A673 (cell line): ENCODE results near the gene RSAD2. TPM values are rescaled to one million over a fixed set of nuclear protein-coding genes. Genes with fewer than 3 reads are reported as not detected.
"Not testable (repeated sequence)": the region's sequence is repeated elsewhere in the genome, so short reads cannot be mapped to it uniquely, and the experiment has no call there.

Experiments
- BruUV-seq: library from RNA; stranded (reverse); fragments of 400-500 nt; replicated peaks from 2 replicates; lab custom pipeline; 2021; lab: Mats Ljungman, UMichigan
- CTCF ChIA-PET: fragments of 300-600 bp; sonication (Branson Sonifier 250); formaldehyde crosslinking; loops from one replicate; lab custom pipeline; 2022; ENCODE audit warnings: antibody characterized with exemption; lab: Charles Lee
- POLR2A ChIA-PET: fragments of 300-600 bp; sonication (Branson Sonifier 250); formaldehyde crosslinking; loops from one replicate; lab custom pipeline; 2022; ENCODE audit warnings: antibody characterized with exemption; ENCODE audit not compliant: low non-redundant PET; lab: Charles Lee
- DNase-seq: peaks from one replicate; pipeline ENCODE4 v3.0.0-alpha.2; 2015; ENCODE audit warnings: low spot score
- H3K27ac ChIP-seq: fragments of 200-600 bp; sonication (generic); 2 replicates; pipeline ENCODE4 v1.5.1; 2016; ENCODE audit warnings: mixed run types, low read depth, mild to moderate bottlenecking, mixed read lengths, antibody characterized with exemption, low read length; ENCODE audit not compliant: poor library complexity, severe bottlenecking
- H3K27me3 ChIP-seq: fragments of 200-600 bp; sonication (generic); replicated peaks from 2 replicates; pipeline ENCODE4 v1.6.1; 2017; ENCODE audit warnings: mixed run types, low read depth, mild to moderate bottlenecking, mixed read lengths, antibody characterized with exemption, low read length; ENCODE audit not compliant: insufficient read depth, poor library complexity
- H3K36me3 ChIP-seq: fragments of 200-600 bp; sonication (generic); 2 replicates; pipeline ENCODE4 v1.6.1; 2016; ENCODE audit warnings: mixed run types, mild to moderate bottlenecking, mixed read lengths, antibody characterized with exemption, low read length; ENCODE audit not compliant: insufficient read depth, poor library complexity, severe bottlenecking
- H3K4me1 ChIP-seq: fragments of 200-600 bp; sonication (generic); 2 replicates; pipeline ENCODE4 v1.6.1; 2017; ENCODE audit warnings: mixed run types, mild to moderate bottlenecking, mixed read lengths, antibody characterized with exemption, low read length; ENCODE audit not compliant: insufficient read depth, poor library complexity, severe bottlenecking
- H3K4me3 ChIP-seq: fragments of 200-600 bp; sonication (generic); 2 replicates; pipeline ENCODE4 v1.5.1; 2016; ENCODE audit warnings: low read depth, mixed run types, mild to moderate bottlenecking, mixed read lengths, low read length; ENCODE audit not compliant: poor library complexity, severe bottlenecking
- H3K9me3 ChIP-seq: fragments of 200-600 bp; sonication (generic); 2 replicates; pipeline ENCODE4 v1.6.1; 2016; ENCODE audit warnings: mixed run types, low read depth, mild to moderate bottlenecking, mixed read lengths, antibody characterized with exemption, low read length; ENCODE audit not compliant: poor library complexity, severe bottlenecking
- CTCF ChIP-seq: fragments of 300-800, 200-600 bp; sonication (generic); conservative IDR thresholded peaks from 2 replicates; pipeline ENCODE4 v1.5.1; 2017; ENCODE audit warnings: low read depth, mild to moderate bottlenecking, antibody characterized with exemption, low read length, moderate library complexity, mixed read lengths
- EZH2 ChIP-seq: fragments of 200-600 bp; sonication (generic); IDR thresholded peaks from 2 replicates; pipeline ENCODE4 v1.6.1; 2017; ENCODE audit warnings: borderline replicate concordance, low read depth, mild to moderate bottlenecking, mixed read lengths, antibody characterized with exemption, low read length; ENCODE audit not compliant: poor library complexity, severe bottlenecking
- intact Hi-C: fragments of 100-400 bp; cut with micrococcal nuclease; formaldehyde crosslinking; loops from one replicate; pipeline ENCODE4 v1.10.0; 2022; ENCODE audit not compliant: unreplicated experiment
- total RNA-seq: library from RNA; stranded (reverse); gene quantifications from 2 replicates; pipeline ENCODE4 v1.2.3, GENCODE V29; 2021

RSAD2 gene
- total RNA-seq, 1 experiment from 2014 or later = 2.2 TPM

GRCh38 chr2:6856548-6856920 lies 21.0 kb upstream of the RSAD2 start:
- ChIA-PET CTCF (no interaction called here), POLR2A (interaction anchor here (0.7 kb wide), 1 partner anchor 9 kb away, joined by 9 read pairs; the partner anchor contains the start of gene CMPK2)

GRCh38 chr2:6858466-6859027 lies 19.0 kb upstream of the RSAD2 start:
- POLR2A ChIA-PET, H3K4me3 ChIP-seq, BruUV-seq, intact Hi-C loops, DNase-seq, CTCF ChIA-PET, H3K27me3 ChIP-seq, H3K36me3 ChIP-seq, H3K9me3 ChIP-seq, H3K4me1 ChIP-seq, H3K27ac ChIP-seq: not testable (repeated sequence)

More at GRCh38 chr2:6856548-6856920, 21.0 kb upstream of the RSAD2 start:
- Histone ChIP-seq H3K27me3 (no peaks in the 10 kb centered on the region), H3K9me3 (no peaks in the 10 kb centered on the region), H3K4me3 (no peak overlapping the region), H3K27ac (no peak overlapping the region), H3K4me1 (no peaks in the 10 kb centered on the region), H3K36me3 (peaks cover 6% of the 10 kb centered on the region)
- no TSS peak for BruUV-seq
- intact Hi-C loops = no loop called here
- no peak for DNase-seq
- no peak for TF ChIP-seq EZH2
- TF ChIP-seq CTCF = no peak

- no peak for DNase-seq
- TF ChIP-seq CTCF (no peak), EZH2 (no peak)
- Histone ChIP-seq H3K4me3 (no peak overlapping the region), H3K36me3 (peaks cover 6% of the 10 kb centered on the region), H3K9me3 (no peaks in the 10 kb centered on the region), H3K27ac (no peak overlapping the region), H3K4me1 (peaks cover 11% of the 10 kb centered on the region), H3K27me3 (no peaks in the 10 kb centered on the region)
- BruUV-seq = no TSS peak
- ChIA-PET POLR2A (no interaction called here), CTCF (no interaction called here)
- intact Hi-C loops = no loop called here
Measured at GRCh38 chr2:6860296-6860695, 17.3 kb upstream of the RSAD2 start.

GRCh38 chr2:6863792-6864191 lies 13.8 kb upstream of the RSAD2 start:
- BruUV-seq = no TSS peak
- H3K4me3 ChIP-seq = no peak overlapping the region
- peak; percentile 81 for DNase-seq
- peaks cover 3% of the 10 kb centered on the region for H3K36me3 ChIP-seq
- H3K27ac ChIP-seq = no peak overlapping the region
- no peaks in the 10 kb centered on the region for H3K9me3 ChIP-seq
- H3K27me3 ChIP-seq = no peaks in the 10 kb centered on the region
- peaks cover 18% of the 10 kb centered on the region for H3K4me1 ChIP-seq
- TF ChIP-seq CTCF (no peak), EZH2 (no peak)
- intact Hi-C loops = no loop called here
- POLR2A ChIA-PET = no interaction called here
- CTCF ChIA-PET = no interaction called here
